Mesodermal cell (in vitro differentiated cells): ENCODE measurements around the gene PKP1.

Experiments
- H3K27ac ChIP-seq: 2 replicates; pipeline ENCODE4 v1.7.0; 2013; ENCODE audit warnings: mild to moderate bottlenecking, low read depth, low read length, moderate library complexity; ENCODE audit not compliant: severe bottlenecking
- H3K36me3 ChIP-seq: 2 replicates; pipeline ENCODE4 v1.7.1; 2013; ENCODE audit warnings: mild to moderate bottlenecking, low read length, moderate library complexity; ENCODE audit not compliant: control insufficient read depth, insufficient read depth
- H3K4me1 ChIP-seq: one replicate; pipeline ENCODE4 v1.7.1; 2013; ENCODE audit warnings: mild to moderate bottlenecking, low read length; ENCODE audit not compliant: insufficient read depth, control insufficient read depth, poor library complexity, severe bottlenecking
- H3K4me3 ChIP-seq: 2 replicates; pipeline ENCODE4 v1.7.0; 2013; ENCODE audit warnings: low read length, control low read depth, mild to moderate bottlenecking; ENCODE audit not compliant: insufficient read depth, poor library complexity, severe bottlenecking; ENCODE audit errors: extremely low read depth
- H3K9me3 ChIP-seq: 2 replicates; pipeline ENCODE4 v1.7.1; 2013; ENCODE audit warnings: mild to moderate bottlenecking, low read length, moderate library complexity; ENCODE audit not compliant: control insufficient read depth
- WGBS, 2 experiments: methylation state at CpG; one replicate each; pipeline ENCODE4 v1.1.5; 2013; ENCODE audit warnings: missing lambda C conversion rate in 2 of 2; ENCODE audit not compliant: insufficient coverage in 2 of 2; 5-methylcytosine and 5-hydroxymethylcytosine counted together

Gene PKP1

DNA sequence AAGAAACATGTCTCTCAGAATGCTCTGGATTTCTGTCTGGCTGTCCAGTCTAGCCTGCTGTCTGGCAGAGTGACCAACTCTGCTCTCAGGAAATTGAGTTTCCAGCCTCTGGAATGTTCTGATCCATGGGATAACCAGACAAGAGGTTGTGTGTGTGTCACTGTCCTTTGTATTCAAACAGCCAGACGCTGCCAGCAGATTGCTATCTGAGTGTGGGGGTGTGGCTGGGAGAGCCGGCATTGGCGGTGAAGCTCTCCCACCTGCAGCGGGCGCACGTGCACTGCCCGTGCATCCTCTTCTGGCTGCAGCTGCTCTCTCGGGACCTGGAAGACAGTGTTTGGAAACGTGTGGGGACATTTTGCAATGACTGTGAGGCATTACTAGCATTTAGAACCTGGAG, 26.1 kb downstream of the PKP1 start:
- H3K9me3 ChIP-seq: no peaks in the 10 kb centered on the region

GRCh38 chr1:201310251-201310985, 27.1 kb downstream of the PKP1 start:
- WGBS, 2 experiments: 90 to 91% methylated on average over 6 to 7 of the region's 7 CpGs
- Histone ChIP-seq H3K27ac (no peak overlapping the region), H3K9me3 (no peaks in the 10 kb centered on the region), H3K4me1 (peaks cover 16% of the 10 kb centered on the region), H3K4me3 (no peak overlapping the region), H3K36me3 (no peaks in the 10 kb centered on the region)

More for the DNA sequence above, 26.1 kb downstream of the PKP1 start:
- 0 to 2% methylated on average over 1 to 9 of the region's 9 CpGs for WGBS, 2 experiments
- Histone ChIP-seq H3K4me3 (no peak overlapping the region), H3K36me3 (no peaks in the 10 kb centered on the region), H3K4me1 (peaks cover 16% of the 10 kb centered on the region), H3K27ac (peak overlapping the region; percentile 79)

- no peaks in the 10 kb centered on the region for H3K9me3 ChIP-seq
- no peaks in the 10 kb centered on the region for H3K36me3 ChIP-seq
- WGBS, 2 experiments: 92 to 100% methylated on average over 3 of the region's 4 CpGs
- H3K27ac ChIP-seq: no peak overlapping the region
- peaks cover 16% of the 10 kb centered on the region for H3K4me1 ChIP-seq
- H3K4me3 ChIP-seq: no peak overlapping the region
Measured at GRCh38 chr1:201310986-201311355, 27.7 kb downstream of the PKP1 start.

- no peak overlapping the region for H3K4me3 ChIP-seq
- no peaks in the 10 kb centered on the region for H3K36me3 ChIP-seq
- WGBS, 2 experiments: 54 to 57% methylated on average over 5 of the region's 8 CpGs
- H3K27ac ChIP-seq: no peak overlapping the region
- H3K9me3 ChIP-seq: no peaks in the 10 kb centered on the region
- peaks cover 16% of the 10 kb centered on the region for H3K4me1 ChIP-seq
Measured at GRCh38 chr1:201311356-201312011, 28.2 kb downstream of the PKP1 start.

DNA sequence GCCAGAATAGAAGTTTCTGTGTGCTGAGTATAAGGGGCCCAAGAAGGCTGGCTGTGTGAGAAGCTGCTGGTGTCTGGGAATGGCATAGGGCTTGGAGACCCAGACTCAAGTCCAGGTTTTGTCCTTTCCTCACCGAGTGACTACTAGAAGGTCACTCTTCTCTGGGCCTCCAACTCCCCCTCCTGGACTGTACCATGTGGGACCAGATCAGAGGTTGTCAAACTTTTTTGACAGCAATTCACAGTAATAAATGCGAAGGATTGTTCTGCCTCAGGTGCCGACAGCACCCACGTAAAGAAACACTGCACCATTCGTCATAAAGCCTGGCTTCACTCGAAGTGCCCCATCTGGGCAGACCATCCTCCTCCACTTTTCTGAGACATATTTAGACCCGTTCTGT, 29.0 kb downstream of the PKP1 start:
- no peak overlapping the region for H3K4me3 ChIP-seq
- no peaks in the 10 kb centered on the region for H3K9me3 ChIP-seq
- 89 to 91% methylated on average over 7 of the region's 7 CpGs for WGBS, 2 experiments
- no peaks in the 10 kb centered on the region for H3K36me3 ChIP-seq
- H3K4me1 ChIP-seq: peaks cover 16% of the 10 kb centered on the region
- no peak overlapping the region for H3K27ac ChIP-seq

GRCh38 chr1:201313086-201313485, 29.8 kb downstream of the PKP1 start:
- 95 to 97% methylated on average over 13 to 16 of the region's 16 CpGs for whole genome bisulfite sequencing, 2 experiments
- no peak overlapping the region for H3K27ac ChIP-seq
- H3K9me3 ChIP-seq: no peaks in the 10 kb centered on the region
- H3K4me3 ChIP-seq: no peak overlapping the region
- no peaks in the 10 kb centered on the region for H3K36me3 ChIP-seq
- H3K4me1 ChIP-seq: peaks cover 16% of the 10 kb centered on the region

GRCh38 chr1:201316556-201316955, 33.2 kb downstream of the PKP1 start:
- Histone ChIP-seq H3K27ac (no peak overlapping the region), H3K4me3 (no peak overlapping the region), H3K9me3 (no peaks in the 10 kb centered on the region), H3K4me1 (no peaks in the 10 kb centered on the region), H3K36me3 (no peaks in the 10 kb centered on the region)
- 88 to 93% methylated on average over 4 to 5 of the region's 5 CpGs for WGBS, 2 experiments

DNA sequence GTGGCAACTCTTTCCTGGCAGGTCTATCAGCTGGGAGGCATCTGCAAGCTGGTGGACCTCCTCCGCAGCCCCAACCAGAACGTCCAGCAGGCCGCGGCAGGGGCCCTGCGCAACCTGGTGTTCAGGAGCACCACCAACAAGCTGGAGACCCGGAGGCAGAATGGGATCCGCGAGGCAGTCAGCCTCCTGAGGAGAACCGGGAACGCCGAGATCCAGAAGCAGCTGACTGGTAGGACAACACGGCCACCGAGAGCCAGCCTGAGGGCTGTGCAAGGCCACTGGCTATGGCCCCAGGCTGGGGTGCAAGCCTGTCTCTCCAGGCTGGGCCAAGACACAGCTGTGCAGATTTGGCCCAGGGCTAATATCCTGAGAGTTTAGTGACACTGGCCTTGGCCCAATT, 34.2 kb downstream of the PKP1 start:
- Histone ChIP-seq H3K9me3 (no peaks in the 10 kb centered on the region), H3K36me3 (no peaks in the 10 kb centered on the region), H3K4me3 (no peak overlapping the region), H3K27ac (no peak overlapping the region), H3K4me1 (no peaks in the 10 kb centered on the region)
- WGBS, 2 experiments: 92 to 98% methylated on average over 13 of the region's 13 CpGs

DNA sequence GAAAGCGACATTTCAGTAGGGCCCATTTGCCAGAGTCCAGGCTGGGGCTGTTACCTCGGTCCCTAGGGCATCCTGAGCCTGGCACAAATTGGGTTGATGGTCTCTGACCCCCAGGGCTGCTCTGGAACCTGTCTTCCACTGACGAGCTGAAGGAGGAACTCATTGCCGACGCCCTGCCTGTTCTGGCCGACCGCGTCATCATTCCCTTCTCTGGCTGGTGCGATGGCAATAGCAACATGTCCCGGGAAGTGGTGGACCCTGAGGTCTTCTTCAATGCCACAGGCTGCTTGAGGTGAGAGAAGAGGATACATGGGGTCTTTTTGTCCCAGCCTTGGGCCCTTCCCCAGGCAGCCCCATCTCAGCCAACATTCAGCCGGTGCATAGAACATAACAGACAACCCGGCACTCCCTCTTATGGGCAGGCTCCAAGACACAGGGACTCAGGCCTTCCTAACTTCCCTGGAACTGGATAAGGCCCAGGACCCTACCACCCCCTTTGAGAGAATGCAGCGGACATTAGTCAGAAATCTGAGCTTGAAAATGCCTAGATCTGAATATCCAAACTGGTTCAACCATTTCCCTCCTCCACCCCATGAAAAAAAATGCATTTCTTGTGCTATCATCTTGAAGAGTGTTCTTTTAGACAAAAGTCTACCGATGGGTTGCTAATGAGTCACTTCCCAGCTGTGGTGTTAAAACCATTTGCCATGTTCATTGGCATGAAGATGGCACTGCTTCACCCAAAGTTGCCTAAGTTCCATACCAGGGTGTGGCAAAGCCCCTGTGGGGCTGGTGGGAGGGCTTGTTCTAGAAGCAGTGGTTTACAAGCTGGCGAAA, 35.4 kb downstream of the PKP1 start:
- WGBS, 2 experiments: 89% methylated on average over 13 to 14 of the region's 15 CpGs
- H3K4me3 ChIP-seq: no peak overlapping the region
- no peaks in the 10 kb centered on the region for H3K36me3 ChIP-seq
- no peak overlapping the region for H3K27ac ChIP-seq
- H3K4me1 ChIP-seq: no peaks in the 10 kb centered on the region
- no peaks in the 10 kb centered on the region for H3K9me3 ChIP-seq

- H3K9me3 ChIP-seq: no peaks in the 10 kb centered on the region
- H3K4me3 ChIP-seq: no peak overlapping the region
- H3K27ac ChIP-seq: no peak overlapping the region
- no peaks in the 10 kb centered on the region for H3K36me3 ChIP-seq
- 88 to 90% methylated on average over 5 of the region's 6 CpGs for WGBS, 2 experiments
- H3K4me1 ChIP-seq: no peaks in the 10 kb centered on the region
Measured at GRCh38 chr1:201319631-201320030, 36.3 kb downstream of the PKP1 start.
